Neuron (in vitro differentiated cells): ENCODE results near the gene MOCS1.

Experiments used
- H2AFZ ChIP-seq: one replicate; pipeline ENCODE4 v1.6.1; 2013; ENCODE audit warnings: low read depth, mild to moderate bottlenecking, inconsistent platforms, low read length, moderate library complexity
- H3K27me3 ChIP-seq: one replicate; pipeline ENCODE4 v1.6.1; 2013; ENCODE audit warnings: low read length; ENCODE audit not compliant: insufficient read depth
- H3K36me3 ChIP-seq: one replicate; pipeline ENCODE4 v1.6.1; 2013; ENCODE audit warnings: low read length; ENCODE audit not compliant: insufficient read depth
- H3K4me1 ChIP-seq: one replicate; pipeline ENCODE4 v1.6.1; 2013; ENCODE audit warnings: low read length; ENCODE audit not compliant: insufficient read depth
- H3K4me3 ChIP-seq: 2 replicates; pipeline ENCODE4 v1.5.1; 2013; ENCODE audit warnings: mild to moderate bottlenecking, low read length, moderate library complexity
- H3K9me3 ChIP-seq: one replicate; pipeline ENCODE4 v1.6.1; 2013; ENCODE audit warnings: low read length

Gene MOCS1

GRCh38 chr6:39902786-39903465 is 31.3 kb downstream of the MOCS1 start:
- Histone ChIP-seq H3K4me1 (no peaks in the 10 kb centered on the region), H3K4me3 (no peak overlapping the region), H2AFZ (no peak overlapping the region), H3K9me3 (no peaks in the 10 kb centered on the region), H3K27me3 (no peaks in the 10 kb centered on the region), H3K36me3 (no peaks in the 10 kb centered on the region)

DNA sequence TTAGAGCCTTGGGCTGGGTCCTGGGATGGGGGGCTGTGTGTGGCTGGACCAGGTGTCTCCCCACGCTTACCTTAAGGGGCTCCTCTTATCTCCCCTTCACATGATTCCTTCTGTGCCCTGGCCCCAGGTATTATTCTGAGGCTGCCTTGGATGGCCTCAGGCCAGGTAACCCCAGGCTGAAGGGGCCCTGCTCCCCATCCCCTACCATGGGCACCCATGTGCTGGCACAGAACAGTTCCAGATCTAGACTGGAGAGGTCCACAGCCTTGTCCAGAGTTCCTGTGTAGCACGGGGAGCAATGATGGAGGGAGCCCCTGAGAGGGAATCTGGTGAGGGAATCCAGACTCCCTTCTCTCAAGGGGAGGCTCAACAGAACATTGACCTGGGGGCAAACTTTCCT is 32.1 kb downstream of the MOCS1 start:
- H3K4me1 ChIP-seq = no peaks in the 10 kb centered on the region
- no peaks in the 10 kb centered on the region for H3K36me3 ChIP-seq
- H3K4me3 ChIP-seq = no peak overlapping the region
- no peaks in the 10 kb centered on the region for H3K27me3 ChIP-seq
- no peaks in the 10 kb centered on the region for H3K9me3 ChIP-seq
- H2AFZ ChIP-seq = no peak overlapping the region

DNA sequence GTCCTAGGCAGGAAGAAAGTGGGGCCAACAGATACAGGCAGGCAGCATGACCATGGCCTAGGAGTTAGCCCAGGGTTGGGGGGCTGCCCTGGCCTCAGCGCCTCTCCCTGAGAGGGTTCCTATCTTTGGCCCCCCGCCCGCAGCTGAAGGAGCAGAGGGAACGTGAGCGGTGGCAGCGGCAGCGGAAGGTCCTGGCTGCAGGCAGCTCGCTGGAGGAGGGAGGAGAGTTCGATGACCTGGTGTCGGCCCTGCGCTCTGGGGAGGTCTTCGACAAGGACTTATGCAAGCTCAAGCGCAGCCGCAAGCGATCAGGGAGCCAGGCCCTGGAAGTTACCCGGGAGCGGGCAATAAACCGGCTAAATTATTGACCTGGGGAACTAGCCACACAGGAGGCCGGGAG is 32.6 kb downstream of the MOCS1 start:
- no peaks in the 10 kb centered on the region for H3K9me3 ChIP-seq
- H3K36me3 ChIP-seq = no peaks in the 10 kb centered on the region
- H3K4me1 ChIP-seq = no peaks in the 10 kb centered on the region
- no peaks in the 10 kb centered on the region for H3K27me3 ChIP-seq
- no peak overlapping the region for H2AFZ ChIP-seq
- H3K4me3 ChIP-seq = no peak overlapping the region

DNA sequence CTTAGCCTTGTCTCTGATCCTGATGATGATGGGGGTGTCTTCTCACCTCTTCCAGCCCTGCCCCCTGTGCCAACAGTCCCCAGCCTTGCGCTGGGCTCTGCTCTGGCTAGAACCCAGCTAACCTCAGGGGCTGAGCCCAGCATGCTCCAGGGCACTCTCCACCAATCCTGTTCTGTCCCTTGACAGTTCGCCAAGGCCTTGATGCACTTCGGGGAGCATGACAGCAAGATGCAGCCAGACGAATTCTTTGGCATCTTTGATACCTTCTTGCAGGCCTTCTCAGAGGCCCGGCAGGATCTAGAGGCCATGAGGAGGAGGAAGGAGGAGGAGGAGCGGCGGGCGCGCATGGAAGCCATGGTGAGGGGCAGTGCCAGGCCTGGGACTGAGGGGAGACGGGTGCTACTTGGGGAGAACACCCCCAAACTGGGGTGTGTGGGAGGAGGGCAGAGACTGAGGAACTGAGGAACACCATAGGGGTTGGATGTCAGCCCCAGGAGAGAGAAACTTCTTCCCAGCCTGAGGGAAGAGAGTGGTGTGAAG is 33.1 kb downstream of the MOCS1 start:
- no peaks in the 10 kb centered on the region for H3K4me1 ChIP-seq
- no peaks in the 10 kb centered on the region for H3K27me3 ChIP-seq
- H2AFZ ChIP-seq = no peak overlapping the region
- H3K9me3 ChIP-seq = no peaks in the 10 kb centered on the region
- no peaks in the 10 kb centered on the region for H3K36me3 ChIP-seq
- H3K4me3 ChIP-seq = no peak overlapping the region

- no peaks in the 10 kb centered on the region for H3K27me3 ChIP-seq
- H3K4me3 ChIP-seq = no peak overlapping the region
- H2AFZ ChIP-seq = no peak overlapping the region
- no peaks in the 10 kb centered on the region for H3K4me1 ChIP-seq
- H3K9me3 ChIP-seq = no peaks in the 10 kb centered on the region
- H3K36me3 ChIP-seq = no peaks in the 10 kb centered on the region
These were observed 34.5 kb downstream of the MOCS1 start for GRCh38 chr6:39899554-39900295.

DNA sequence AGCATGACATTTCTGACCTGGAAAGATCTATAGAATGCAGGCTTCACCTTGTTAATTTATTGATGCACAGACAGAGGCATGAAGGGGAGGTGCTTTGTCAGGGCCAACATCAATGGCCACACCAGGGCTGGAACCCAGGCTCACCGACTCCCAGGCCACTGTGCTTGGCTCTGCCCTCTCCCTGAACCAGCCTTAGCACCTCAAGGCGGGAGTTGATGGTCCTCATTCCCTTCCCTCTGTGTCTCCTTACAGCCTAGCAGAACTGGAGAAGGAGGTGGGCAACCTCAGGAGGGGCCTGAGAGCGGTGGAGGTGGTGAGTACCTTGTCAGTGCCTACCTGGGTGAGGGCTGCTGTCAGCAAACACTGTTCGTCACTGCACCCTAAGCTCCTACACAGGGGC is 35.6 kb downstream of the MOCS1 start:
- Histone ChIP-seq H3K4me3 (no peak overlapping the region), H3K36me3 (no peaks in the 10 kb centered on the region), H2AFZ (no peak overlapping the region), H3K27me3 (no peaks in the 10 kb centered on the region), H3K9me3 (no peaks in the 10 kb centered on the region), H3K4me1 (no peaks in the 10 kb centered on the region)

DNA sequence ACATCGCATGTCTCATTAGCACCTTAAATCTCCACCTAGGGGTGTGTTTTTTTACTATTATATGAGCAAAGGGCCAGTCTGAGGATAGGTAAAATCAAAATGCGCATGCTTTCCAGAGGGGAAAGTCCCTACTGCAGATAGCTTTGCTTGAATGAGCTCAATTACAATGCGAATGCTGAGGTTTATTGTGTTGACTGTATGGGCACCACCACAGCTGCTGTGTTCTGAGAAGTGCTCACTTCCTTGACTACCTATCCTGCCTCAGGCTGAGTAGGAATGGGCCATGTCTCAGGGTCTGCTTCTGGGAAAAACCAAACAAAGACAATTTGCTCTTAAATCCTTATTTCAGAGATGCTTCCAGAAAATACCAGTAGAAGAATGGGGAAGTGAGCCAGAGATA is 36.6 kb downstream of the MOCS1 start:
- no peak overlapping the region for H2AFZ ChIP-seq
- H3K36me3 ChIP-seq = no peaks in the 10 kb centered on the region
- no peaks in the 10 kb centered on the region for H3K9me3 ChIP-seq
- no peaks in the 10 kb centered on the region for H3K27me3 ChIP-seq
- H3K4me1 ChIP-seq = no peaks in the 10 kb centered on the region
- no peak overlapping the region for H3K4me3 ChIP-seq

GRCh38 chr6:39896701-39897100 is 37.6 kb downstream of the MOCS1 start:
- Histone ChIP-seq H2AFZ (no peak overlapping the region), H3K27me3 (no peaks in the 10 kb centered on the region), H3K9me3 (no peaks in the 10 kb centered on the region), H3K36me3 (no peaks in the 10 kb centered on the region), H3K4me3 (no peak overlapping the region), H3K4me1 (no peaks in the 10 kb centered on the region)

DNA sequence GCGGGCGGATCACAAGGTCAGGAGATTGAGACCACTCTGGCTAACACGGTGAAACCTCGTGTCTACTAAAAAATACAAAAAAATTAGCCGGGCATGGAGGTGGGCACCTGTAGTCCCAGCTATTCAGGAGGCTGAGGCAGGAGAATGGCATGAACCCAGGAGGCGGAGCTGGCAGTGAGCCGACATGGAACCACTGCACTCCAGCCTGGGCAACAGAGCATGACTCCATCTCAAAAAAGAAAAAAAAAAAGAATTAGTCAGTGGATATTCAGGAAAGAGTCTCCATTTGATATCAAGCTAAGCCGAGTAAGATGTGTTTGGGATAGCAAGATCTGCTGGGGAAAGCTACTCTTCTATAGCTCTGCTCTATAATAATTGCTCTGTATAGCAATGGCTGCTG is 41.0 kb downstream of the MOCS1 start:
- Histone ChIP-seq H2AFZ (no peak overlapping the region), H3K36me3 (no peaks in the 10 kb centered on the region), H3K4me1 (no peaks in the 10 kb centered on the region), H3K9me3 (no peaks in the 10 kb centered on the region), H3K4me3 (no peak overlapping the region), H3K27me3 (peaks cover under 1% of the 10 kb centered on the region)

DNA sequence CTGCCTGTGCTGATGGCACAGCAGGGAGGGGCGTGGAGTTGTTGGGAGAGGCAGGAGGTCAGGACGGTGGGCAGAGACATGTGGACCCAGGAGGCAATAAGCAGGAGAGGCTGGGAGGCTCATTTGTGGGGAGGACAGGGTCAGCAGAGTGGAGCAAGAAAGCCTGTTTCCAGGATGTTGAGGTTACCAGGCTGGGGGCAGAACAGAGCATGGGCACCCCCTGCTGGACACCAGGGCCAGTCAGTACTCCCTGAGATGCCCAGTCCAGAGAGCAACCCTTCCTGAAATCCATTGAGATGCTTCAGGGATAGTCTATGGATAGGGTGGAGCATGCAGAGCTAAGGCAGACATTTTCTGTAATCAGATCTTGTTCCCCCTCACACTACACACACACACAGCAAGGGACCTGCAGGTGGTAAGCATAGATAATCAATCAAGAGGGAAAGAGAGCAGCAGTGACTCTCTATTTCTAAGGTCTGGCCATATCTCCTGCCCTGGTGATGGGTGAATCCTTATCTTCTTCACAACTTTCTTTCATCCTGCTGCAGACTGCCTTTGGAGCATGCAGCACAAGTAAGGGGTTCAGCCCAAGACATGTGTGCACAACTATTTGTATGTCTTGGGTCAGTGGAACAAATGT is 41.7 kb downstream of the MOCS1 start:
- Histone ChIP-seq H3K9me3 (no peaks in the 10 kb centered on the region), H3K36me3 (no peaks in the 10 kb centered on the region), H3K27me3 (peaks cover 2% of the 10 kb centered on the region), H3K4me3 (no peak overlapping the region), H2AFZ (no peak overlapping the region), H3K4me1 (no peaks in the 10 kb centered on the region)

GRCh38 chr6:39891976-39892375 is 42.3 kb downstream of the MOCS1 start:
- no peak overlapping the region for H3K4me3 ChIP-seq
- no peaks in the 10 kb centered on the region for H3K36me3 ChIP-seq
- H3K9me3 ChIP-seq = no peaks in the 10 kb centered on the region
- H2AFZ ChIP-seq = no peak overlapping the region
- H3K27me3 ChIP-seq = peaks cover 2% of the 10 kb centered on the region
- H3K4me1 ChIP-seq = no peaks in the 10 kb centered on the region

- Histone ChIP-seq H3K4me1 (no peaks in the 10 kb centered on the region), H2AFZ (no peak overlapping the region), H3K36me3 (no peaks in the 10 kb centered on the region), H3K4me3 (no peak overlapping the region), H3K27me3 (peaks cover 2% of the 10 kb centered on the region), H3K9me3 (no peaks in the 10 kb centered on the region)
These were observed 42.9 kb downstream of the MOCS1 start for GRCh38 chr6:39891353-39891752.

DNA sequence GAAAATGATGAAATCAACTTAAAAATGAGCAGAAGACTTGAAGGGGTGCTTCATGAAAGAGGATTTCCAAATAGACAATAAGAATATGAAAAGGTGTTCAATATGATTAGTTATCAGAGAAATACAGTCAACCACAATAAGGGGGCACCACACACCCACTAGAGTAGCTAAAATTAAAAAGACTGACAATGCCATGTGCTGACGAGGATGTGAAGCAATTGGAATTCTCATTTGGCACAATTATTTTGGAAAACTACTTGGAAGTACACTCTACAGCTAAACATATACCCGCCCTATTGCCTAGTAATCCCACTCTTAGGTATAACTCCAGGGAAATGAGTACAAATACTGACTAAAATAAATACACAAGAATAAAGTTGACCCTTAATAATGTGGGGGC is 45.0 kb downstream of the MOCS1 start:
- no peaks in the 10 kb centered on the region for H3K36me3 ChIP-seq
- H3K4me3 ChIP-seq = no peak overlapping the region
- H3K9me3 ChIP-seq = no peaks in the 10 kb centered on the region
- H3K4me1 ChIP-seq = no peaks in the 10 kb centered on the region
- H3K27me3 ChIP-seq = peaks cover 5% of the 10 kb centered on the region
- H2AFZ ChIP-seq = no peak overlapping the region
